Cerebellar nuclear complex (tissue), 1 donor: Measurements from ENCODE around the gene TTC28.

Experiments
- DNase-seq, 2 experiments: peaks; one replicate each; lab custom pipeline; 2025; lab: John Stamatoyannopoulos, UW

TTC28 gene

GRCh38 chr22:28279888-28280287, 399.8 kb downstream of the TTC28 start:
- DNase-seq: no peak

- DNase-seq: no peak
Observed at GRCh38 chr22:28269277-28269676, 410.4 kb downstream of the TTC28 start.

GRCh38 chr22:28268850-28269249, 410.8 kb downstream of the TTC28 start:
- no peak for DNase-seq

- DNase-seq: no peak
Observed at GRCh38 chr22:28268171-28268570, 411.5 kb downstream of the TTC28 start.

- no peak for DNase-seq
Observed at GRCh38 chr22:28260619-28261018, 419.0 kb downstream of the TTC28 start.

GRCh38 chr22:28259774-28260312, 419.8 kb downstream of the TTC28 start:
- DNase-seq: no peak

DNA sequence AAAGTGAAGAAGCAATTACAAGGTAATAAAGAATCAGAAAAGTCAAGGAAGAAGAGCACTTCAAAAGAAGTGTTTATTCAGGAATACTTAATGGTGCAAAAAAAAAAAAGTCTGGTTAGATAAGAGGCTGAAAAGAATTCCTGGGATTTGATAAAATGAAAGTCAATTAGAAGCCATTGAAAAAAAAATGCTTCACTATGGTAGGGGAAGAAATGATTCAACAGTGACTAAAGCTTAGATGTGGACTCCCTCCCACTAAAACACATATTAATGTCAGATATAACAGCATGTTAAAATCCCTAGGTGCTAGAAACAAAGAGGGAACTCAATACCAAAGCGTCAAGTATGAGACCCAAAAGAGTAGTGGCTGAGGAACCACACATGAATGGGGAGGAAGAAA, 425.2 kb downstream of the TTC28 start:
- no peak for DNase-seq

DNA sequence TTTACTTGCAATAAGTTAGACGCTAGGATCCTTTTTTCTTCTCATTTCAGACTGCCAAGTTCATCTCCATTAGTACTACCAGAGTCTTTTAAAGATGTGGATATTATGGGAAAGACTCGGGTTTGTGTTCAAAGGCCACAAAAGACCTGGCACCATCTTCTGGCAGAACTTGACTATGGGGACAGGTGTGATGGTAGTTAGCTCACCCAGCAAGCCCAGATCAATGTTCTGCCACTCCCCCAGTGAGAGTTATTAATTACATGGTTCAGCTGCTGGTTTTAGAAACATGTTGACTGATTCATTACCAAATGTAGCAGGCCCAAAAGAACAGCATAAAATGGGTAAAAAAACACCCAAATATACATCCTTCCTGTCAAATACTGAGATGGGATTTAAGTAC, 427.1 kb downstream of the TTC28 start:
- no peak for DNase-seq

DNA sequence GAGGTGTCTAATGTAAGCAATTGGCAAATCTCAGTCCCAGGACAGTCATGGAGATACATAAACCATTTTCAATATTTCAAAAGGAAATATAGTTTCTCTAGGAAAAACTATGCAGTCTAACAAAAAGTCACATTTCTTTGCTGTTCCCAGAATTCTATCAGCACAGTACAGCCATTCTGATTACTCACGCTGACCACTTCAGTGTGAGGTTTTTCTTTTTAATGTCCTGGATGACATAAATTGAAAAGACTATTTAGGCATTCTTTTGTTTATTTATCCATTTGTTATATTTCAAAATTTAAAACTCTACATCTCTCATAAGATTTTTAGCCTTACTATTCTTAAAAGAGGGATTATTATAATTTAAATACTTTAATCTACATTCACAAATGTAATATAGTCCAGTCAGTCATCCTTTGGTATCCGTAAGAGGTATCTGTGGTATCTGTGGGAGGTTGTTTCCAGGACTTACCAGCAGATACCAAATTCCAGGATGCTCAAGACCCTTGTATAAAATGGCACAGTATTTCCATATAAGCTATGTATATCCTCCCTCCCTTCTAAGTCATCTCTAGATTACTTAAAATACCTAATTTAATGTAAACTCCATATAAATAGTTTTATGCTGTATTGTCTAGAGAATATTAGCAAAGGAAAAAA, 429.5 kb downstream of the TTC28 start:
- no peak for DNase-seq

DNA sequence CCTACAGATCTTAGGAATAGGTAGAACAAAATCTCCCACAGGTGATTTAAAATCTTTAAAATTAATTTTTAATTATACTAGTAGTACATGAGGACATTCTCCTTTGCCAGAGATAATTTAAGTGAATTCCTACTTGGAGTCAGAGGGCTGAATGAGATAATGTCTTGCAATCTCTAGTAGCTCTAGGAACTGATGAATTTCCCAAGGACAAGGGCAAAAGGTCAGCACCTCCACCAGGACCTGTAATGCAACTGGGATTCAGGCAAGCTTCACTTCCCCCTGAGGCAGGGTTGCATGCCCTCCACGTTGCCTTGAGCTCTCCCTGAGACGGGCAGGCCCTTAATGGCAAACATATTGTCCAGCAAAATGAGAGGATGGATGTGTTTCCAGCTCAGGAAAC, 430.2 kb downstream of the TTC28 start:
- no peak for DNase-seq

- DNase-seq: no peak
Observed at GRCh38 chr22:28247667-28248363, 431.8 kb downstream of the TTC28 start.

GRCh38 chr22:28247136-28247535, 432.5 kb downstream of the TTC28 start:
- no peak for DNase-seq

DNA sequence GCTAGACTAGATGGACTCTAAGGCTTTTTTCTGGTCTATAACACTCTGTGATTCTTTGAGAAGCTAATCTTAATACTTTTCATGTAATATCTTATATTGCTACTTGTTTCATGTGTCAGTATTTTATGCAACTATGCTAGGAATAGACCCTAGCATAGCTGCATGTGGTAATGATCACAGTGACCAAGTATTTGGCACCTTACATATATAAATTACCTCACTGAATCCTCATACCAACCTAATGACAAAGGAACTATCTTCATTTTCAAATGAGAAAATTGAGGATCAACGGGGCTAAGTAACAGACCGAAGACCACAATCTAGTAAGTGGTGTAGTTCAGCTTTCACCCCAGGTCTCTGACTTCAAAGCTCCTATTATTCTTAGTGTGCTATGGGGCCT, 433.2 kb downstream of the TTC28 start:
- no peak for DNase-seq

- no peak for DNase-seq
Observed at GRCh38 chr22:28245579-28246224, 433.9 kb downstream of the TTC28 start.

DNA sequence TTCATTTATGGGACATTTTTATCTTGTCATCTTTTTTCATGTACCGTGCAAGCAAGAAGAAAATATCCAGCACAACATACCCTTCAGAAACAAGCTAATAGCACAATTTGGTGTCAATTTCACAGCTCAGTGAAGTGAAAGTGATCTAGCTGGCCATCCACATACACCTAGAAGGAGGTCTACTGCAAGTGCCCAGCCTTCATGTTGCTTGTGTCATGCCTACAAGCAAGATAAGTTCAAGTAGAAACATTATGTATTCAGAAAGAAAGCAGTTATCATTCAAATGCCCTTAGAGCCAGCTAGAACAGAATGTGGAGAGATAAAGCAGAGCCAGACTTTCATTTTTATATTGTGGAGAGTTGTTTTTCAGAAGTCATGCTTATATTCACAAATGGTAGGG, 434.9 kb downstream of the TTC28 start:
- DNase-seq: no peak

GRCh38 chr22:28243539-28243938, 436.1 kb downstream of the TTC28 start:
- DNase-seq: no peak

DNA sequence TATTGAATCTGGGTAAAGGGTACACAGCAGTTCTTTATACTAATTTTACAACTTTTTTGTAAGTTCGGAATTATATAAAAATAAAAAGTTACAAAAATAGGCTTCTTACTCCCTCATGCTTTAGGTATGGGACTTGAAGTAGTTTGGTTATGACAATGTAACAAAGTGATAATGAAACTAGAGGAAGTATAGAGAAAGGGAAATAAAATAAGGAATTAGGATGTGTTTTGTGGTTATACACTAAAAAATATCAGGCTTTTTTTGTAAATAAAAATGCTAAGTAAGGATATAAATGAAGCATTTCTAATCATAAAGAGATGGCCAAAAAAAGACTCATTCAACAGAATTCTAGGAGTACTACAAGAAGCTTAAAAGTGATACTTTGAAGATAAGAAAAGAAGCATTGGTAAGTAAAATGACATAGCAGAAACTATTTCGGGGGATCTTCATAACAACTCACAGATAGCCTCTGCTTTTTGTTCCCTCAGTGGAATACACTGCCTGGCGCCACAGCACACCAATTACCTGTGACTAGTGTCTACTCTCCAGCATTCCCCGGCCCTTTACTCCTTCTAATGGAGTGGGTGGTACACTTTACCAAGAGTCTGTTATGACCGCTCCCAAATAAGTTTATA, 437.9 kb downstream of the TTC28 start:
- DNase-seq: no peak

DNA sequence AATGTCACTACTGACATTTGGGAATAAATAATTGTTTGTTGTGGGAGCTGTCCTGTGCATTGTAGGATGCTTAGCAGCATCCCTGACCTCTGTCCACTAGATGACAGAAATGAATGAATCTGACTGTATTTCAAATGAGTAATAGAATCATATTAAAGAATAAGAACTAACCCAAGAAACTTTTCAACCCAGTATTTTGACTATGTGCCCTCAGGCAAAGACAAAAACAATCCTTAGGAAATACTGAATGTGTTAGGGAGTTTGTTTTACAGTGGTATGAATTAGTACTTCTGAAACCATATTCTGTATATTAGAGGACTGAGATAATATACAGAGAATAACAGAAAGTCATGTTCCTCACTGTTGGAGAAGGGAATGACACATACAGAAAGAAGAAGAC, 439.7 kb downstream of the TTC28 start:
- DNase-seq: no peak

DNA sequence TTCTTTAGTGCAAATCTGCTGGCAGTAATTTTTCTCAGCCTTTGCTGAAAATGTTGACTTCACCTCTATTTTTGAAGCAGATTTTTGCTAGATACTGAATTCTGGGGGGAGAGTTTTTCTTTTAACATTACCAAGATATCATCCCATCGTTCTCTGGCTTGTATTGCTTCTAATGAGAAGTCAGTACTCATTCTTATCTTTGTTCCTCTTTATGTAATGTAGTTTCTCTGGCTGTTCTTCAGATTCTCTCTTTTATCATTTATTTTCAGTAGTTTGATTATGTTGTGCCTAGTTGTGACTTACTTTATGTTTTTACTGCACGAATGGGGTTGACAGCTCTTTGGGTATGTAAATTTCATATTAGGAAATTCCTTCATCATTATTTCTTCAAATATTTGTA, 441.9 kb downstream of the TTC28 start:
- DNase-seq: no peak

DNA sequence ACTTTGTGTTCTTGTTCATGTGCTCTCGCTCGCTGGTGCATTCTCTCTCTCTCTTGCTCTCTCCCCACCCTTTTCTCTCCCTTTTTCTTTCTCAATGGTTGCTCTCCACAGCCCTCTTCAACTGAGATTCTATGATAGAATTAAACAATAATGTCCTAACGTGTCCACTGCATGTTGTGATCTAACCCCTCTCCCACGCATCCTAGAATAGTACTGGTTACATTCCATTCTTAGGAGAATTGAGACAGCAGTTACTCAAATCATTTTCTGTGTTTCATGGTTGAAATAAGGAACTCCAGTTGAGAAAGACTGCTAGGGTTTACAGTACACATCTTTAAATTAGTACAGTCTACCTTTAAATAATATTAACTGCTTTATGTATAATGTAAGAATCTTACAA, 442.5 kb downstream of the TTC28 start:
- DNase-seq: no peak

- DNase-seq: no peak
Observed at GRCh38 chr22:28232204-28232603, 447.4 kb downstream of the TTC28 start.

- no peak for DNase-seq
Observed at GRCh38 chr22:28231441-28231840, 448.2 kb downstream of the TTC28 start.

GRCh38 chr22:28230671-28231070, 449.0 kb downstream of the TTC28 start:
- DNase-seq: no peak
